DND-41 (cell line): ENCODE measurements around the gene CAT.

Experiments used
- CTCF ChIP-seq: IDR thresholded peaks from 2 replicates; pipeline ENCODE4 v1.5.1; 2012; ENCODE audit warnings: borderline replicate concordance, low read length, moderate library complexity, mild to moderate bottlenecking; ENCODE audit not compliant: poor library complexity, severe bottlenecking; ENCODE audit errors: extremely low read depth
- EZH2 ChIP-seq: IDR thresholded peaks from 3 replicates; pipeline ENCODE4 v1.6.1; 2012; ENCODE audit warnings: borderline replicate concordance, low read depth, mild to moderate bottlenecking, moderate library complexity, low read length, inconsistent platforms; ENCODE audit not compliant: severe bottlenecking

- TF ChIP-seq CTCF (no peak), EZH2 (no peak)
Observed at GRCh38 chr11:34508524-34508923, 69.8 kb downstream of the CAT start.
